Measurements from ENCODE around the gene OGT.

GRCh38 chrX:71533851-71534561, 1.1 kb downstream of the OGT start:
- TF ChIP-seq CTCF (IDR thresholded peaks at IDR 0.05; ENCODE audit: low read depth, low read length, poor library complexity, severe bottlenecking) (no peak), EZH2phosphoT487 (IDR thresholded peaks at IDR 0.05; ENCODE audit: borderline replicate concordance, low read length) (no peak)

Data from DOHH2 (cell line).